ENCODE measurements around the gene FBXL19. TPM values are rescaled to one million over a fixed set of nuclear protein-coding genes. Genes with fewer than 3 reads are reported as not detected.

The FBXL19 gene
- total RNA-seq, 1 donor from 2014 or later, result 36.4 TPM

- peak; percentile 96 for DNase-seq (ENCODE audit: low read depth)
- no peak for TF ChIP-seq CTCF (IDR thresholded peaks at IDR 0.05; ENCODE audit: insufficient read depth, low read length, poor library complexity, severe bottlenecking)
- no peaks in the 10 kb centered on the region for H3K27me3 ChIP-seq (ENCODE audit: control insufficient read depth, insufficient read depth, low read length)
- no peaks in the 10 kb centered on the region for H3K36me3 ChIP-seq (ENCODE audit: control insufficient read depth, insufficient read depth, low read length)
- H3K4me3 ChIP-seq (ENCODE audit: low read depth, low read length), result peak overlapping the region; percentile 58
Measured at GRCh38 chr16:30922960-30923535, 324 bp upstream of the FBXL19 start.

- no peak for DNase-seq (ENCODE audit: low read depth)
- peak overlapping the region; percentile 58 for H3K4me3 ChIP-seq (ENCODE audit: low read depth, low read length)
- no peaks in the 10 kb centered on the region for H3K36me3 ChIP-seq (ENCODE audit: control insufficient read depth, insufficient read depth, low read length)
- no peaks in the 10 kb centered on the region for H3K27me3 ChIP-seq (ENCODE audit: control insufficient read depth, insufficient read depth, low read length)
- no peak for TF ChIP-seq CTCF (IDR thresholded peaks at IDR 0.05; ENCODE audit: insufficient read depth, low read length, poor library complexity, severe bottlenecking)
Measured at GRCh38 chr16:30924076-30924912, 922 bp downstream of the FBXL19 start.

- no peaks in the 10 kb centered on the region for H3K36me3 ChIP-seq (ENCODE audit: control insufficient read depth, insufficient read depth, low read length)
- no peak for DNase-seq (ENCODE audit: low read depth)
- TF ChIP-seq CTCF (IDR thresholded peaks at IDR 0.05; ENCODE audit: insufficient read depth, low read length, poor library complexity, severe bottlenecking), result no peak
- H3K27me3 ChIP-seq (ENCODE audit: control insufficient read depth, insufficient read depth, low read length), result no peaks in the 10 kb centered on the region
- peak overlapping the region; percentile 58 for H3K4me3 ChIP-seq (ENCODE audit: low read depth, low read length)
Measured at GRCh38 chr16:30924913-30925631, 1.7 kb downstream of the FBXL19 start.

GRCh38 chr16:30925632-30925987, 2.2 kb downstream of the FBXL19 start:
- no peak overlapping the region for H3K4me3 ChIP-seq (ENCODE audit: low read depth, low read length)
- H3K36me3 ChIP-seq (ENCODE audit: control insufficient read depth, insufficient read depth, low read length), result no peaks in the 10 kb centered on the region
- DNase-seq (ENCODE audit: low read depth), result no peak
- no peaks in the 10 kb centered on the region for H3K27me3 ChIP-seq (ENCODE audit: control insufficient read depth, insufficient read depth, low read length)
- no peak for TF ChIP-seq CTCF (IDR thresholded peaks at IDR 0.05; ENCODE audit: insufficient read depth, low read length, poor library complexity, severe bottlenecking)

- TF ChIP-seq CTCF (IDR thresholded peaks at IDR 0.05; ENCODE audit: insufficient read depth, low read length, poor library complexity, severe bottlenecking), result no peak
- peaks cover 2% of the 10 kb centered on the region for H3K36me3 ChIP-seq (ENCODE audit: control insufficient read depth, insufficient read depth, low read length)
- no peaks in the 10 kb centered on the region for H3K27me3 ChIP-seq (ENCODE audit: control insufficient read depth, insufficient read depth, low read length)
- H3K4me3 ChIP-seq (ENCODE audit: low read depth, low read length), result no peak overlapping the region
- DNase-seq (ENCODE audit: low read depth), result no peak
Measured at GRCh38 chr16:30925995-30926811, 2.8 kb downstream of the FBXL19 start.
